Measurements from ENCODE around the gene TACC3.

The TACC3 gene

GRCh38 chr4:1759170-1759817 lies 38.0 kb downstream of the TACC3 start:
- H3K4me3 ChIP-seq (ENCODE audit: low read depth in 1 of 2, low read length in 2 of 2): no peak overlapping the region
- no peak overlapping the region for H3K9ac ChIP-seq (ENCODE audit: low read depth in 1 of 2, low read length in 2 of 2)
- H3K27me3 ChIP-seq (ENCODE audit: control insufficient read depth in 1 of 2, insufficient read depth in 2 of 2, low read length in 2 of 2): peaks cover 8 to 9% of the 10 kb centered on the region in 2 donors

GRCh38 chr4:1759818-1760223 lies 38.5 kb downstream of the TACC3 start:
- Histone ChIP-seq H3K4me1 (ENCODE audit: control insufficient read depth in 1 of 2, insufficient read depth in 2 of 2, low read length in 2 of 2) (peaks cover 0 to 4% of the 10 kb centered on the region in 2 donors), H3K4me3 (ENCODE audit: low read depth in 1 of 2, low read length in 2 of 2) (no peak overlapping the region)

More at GRCh38 chr4:1759170-1759817, 38.0 kb downstream of the TACC3 start:
- Histone ChIP-seq H3K27ac (ENCODE audit: low read depth, low read length) (no peak overlapping the region), H3K9me3 (ENCODE audit: control insufficient read depth in 1 of 2, low read length in 2 of 2) (no peaks in the 10 kb centered on the region), H3K4me1 (ENCODE audit: control insufficient read depth in 1 of 2, insufficient read depth in 2 of 2, low read length in 2 of 2) (peaks cover 0 to 4% of the 10 kb centered on the region in 2 donors), H3K36me3 (ENCODE audit: control insufficient read depth in 1 of 2, insufficient read depth in 2 of 2, low read length in 2 of 2) (no peaks in the 10 kb centered on the region)

DNA sequence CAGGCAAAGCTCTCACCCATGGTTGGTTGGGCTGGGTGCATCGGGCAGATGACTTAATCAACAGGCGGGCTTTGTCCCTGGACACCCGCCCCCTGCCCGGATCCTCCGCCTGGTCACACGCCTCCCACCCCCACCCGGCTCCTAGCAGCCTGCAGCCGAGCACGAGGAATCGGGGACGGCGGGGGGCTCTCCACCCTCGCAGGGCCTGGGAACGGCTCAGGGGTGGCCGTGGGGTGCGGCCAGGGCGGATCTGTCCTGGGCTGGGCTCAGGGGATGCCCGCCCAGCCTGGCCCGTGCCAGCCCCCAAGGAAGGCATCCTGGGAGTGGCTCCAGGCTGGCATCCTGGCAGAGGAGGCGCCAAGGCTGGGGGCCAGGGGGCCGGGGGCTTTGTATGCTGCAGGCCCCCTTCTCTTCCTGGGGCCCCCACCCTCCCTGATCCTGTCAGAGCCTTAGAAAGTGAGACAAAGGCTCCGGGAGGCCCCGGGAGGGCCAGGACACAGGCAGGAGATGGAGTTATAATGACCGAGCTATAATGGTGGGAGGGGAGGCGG lies 39.3 kb downstream of the TACC3 start:
- Histone ChIP-seq H3K27ac (ENCODE audit: low read depth, low read length) (no peak overlapping the region), H3K4me1 (ENCODE audit: control insufficient read depth in 1 of 2, insufficient read depth in 2 of 2, low read length in 2 of 2) (peaks cover 0 to 4% of the 10 kb centered on the region in 2 donors), H3K27me3 (ENCODE audit: control insufficient read depth in 1 of 2, insufficient read depth in 2 of 2, low read length in 2 of 2) (peaks cover 9 to 11% of the 10 kb centered on the region in 2 donors)

More at GRCh38 chr4:1759818-1760223, 38.5 kb downstream of the TACC3 start:
- Histone ChIP-seq H3K27ac (ENCODE audit: low read depth, low read length) (no peak overlapping the region), H3K9ac (ENCODE audit: low read depth in 1 of 2, low read length in 2 of 2) (no peak overlapping the region), H3K27me3 (ENCODE audit: control insufficient read depth in 1 of 2, insufficient read depth in 2 of 2, low read length in 2 of 2) (peaks cover 8 to 9% of the 10 kb centered on the region in 2 donors), H3K9me3 (ENCODE audit: control insufficient read depth in 1 of 2, low read length in 2 of 2) (no peaks in the 10 kb centered on the region), H3K36me3 (ENCODE audit: control insufficient read depth in 1 of 2, insufficient read depth in 2 of 2, low read length in 2 of 2) (no peaks in the 10 kb centered on the region)

GRCh38 chr4:1761130-1761689 lies 39.9 kb downstream of the TACC3 start:
- Histone ChIP-seq H3K4me3 (ENCODE audit: low read depth in 1 of 2, low read length in 2 of 2) (no peak overlapping the region), H3K27ac (ENCODE audit: low read depth, low read length) (no peak overlapping the region), H3K36me3 (ENCODE audit: control insufficient read depth in 1 of 2, insufficient read depth in 2 of 2, low read length in 2 of 2) (no peaks in the 10 kb centered on the region), H3K4me1 (ENCODE audit: control insufficient read depth in 1 of 2, insufficient read depth in 2 of 2, low read length in 2 of 2) (peaks cover 0 to 4% of the 10 kb centered on the region in 2 donors), H3K9ac (ENCODE audit: low read depth in 1 of 2, low read length in 2 of 2) (no peak overlapping the region), H3K27me3 (ENCODE audit: control insufficient read depth in 1 of 2, insufficient read depth in 2 of 2, low read length in 2 of 2) (peaks cover 9 to 16% of the 10 kb centered on the region in 2 donors), H3K9me3 (ENCODE audit: control insufficient read depth in 1 of 2, low read length in 2 of 2) (no peaks in the 10 kb centered on the region)

More for the DNA sequence above, 39.3 kb downstream of the TACC3 start:
- Histone ChIP-seq H3K36me3 (ENCODE audit: control insufficient read depth in 1 of 2, insufficient read depth in 2 of 2, low read length in 2 of 2) (no peaks in the 10 kb centered on the region), H3K4me3 (ENCODE audit: low read depth in 1 of 2, low read length in 2 of 2) (no peak overlapping the region), H3K9me3 (ENCODE audit: control insufficient read depth in 1 of 2, low read length in 2 of 2) (no peaks in the 10 kb centered on the region), H3K9ac (ENCODE audit: low read depth in 1 of 2, low read length in 2 of 2) (no peak overlapping the region)

DNA sequence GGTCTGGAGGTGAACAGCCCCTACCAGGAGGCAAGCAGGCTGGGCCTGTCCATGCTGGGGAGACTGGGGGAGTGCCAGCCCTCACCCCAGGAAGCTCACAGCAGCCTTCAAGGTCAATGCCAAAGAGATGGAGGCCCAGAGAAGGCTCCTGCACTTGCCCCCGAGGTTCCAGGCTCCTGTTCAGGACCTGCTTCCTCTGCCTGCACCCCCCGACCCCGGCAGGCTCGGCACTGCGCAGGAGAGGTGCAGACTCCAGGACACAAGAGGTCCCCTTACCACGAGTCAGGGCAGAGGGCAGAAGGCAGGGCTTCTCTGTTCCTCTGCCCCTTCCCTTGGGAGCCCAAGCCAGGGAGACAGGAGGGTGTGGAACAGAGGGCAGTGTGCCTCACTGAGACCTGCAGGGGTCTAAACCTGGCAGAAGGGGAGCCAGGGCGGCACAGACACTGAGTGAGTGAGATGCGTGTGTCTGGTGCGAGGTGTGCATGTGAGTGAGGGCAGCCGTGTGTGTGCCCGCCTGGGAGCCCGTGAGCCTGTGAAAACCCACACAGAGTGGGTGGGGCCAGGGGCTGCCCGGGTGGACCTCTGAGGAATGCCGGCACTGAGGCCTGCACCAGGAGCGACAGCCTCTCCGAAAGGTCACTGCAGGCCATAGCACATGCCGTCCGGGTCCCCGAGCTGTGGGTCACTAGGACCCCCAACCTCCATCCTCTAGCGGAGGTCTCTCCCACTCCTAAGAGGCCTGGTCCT lies 41.1 kb downstream of the TACC3 start:
- H3K27me3 ChIP-seq (ENCODE audit: control insufficient read depth in 1 of 2, insufficient read depth in 2 of 2, low read length in 2 of 2): peaks cover 9 to 21% of the 10 kb centered on the region in 2 donors
- H3K4me1 ChIP-seq (ENCODE audit: control insufficient read depth in 1 of 2, insufficient read depth in 2 of 2, low read length in 2 of 2): peaks cover 0 to 4% of the 10 kb centered on the region in 2 donors
- H3K27ac ChIP-seq (ENCODE audit: low read depth, low read length): no peak overlapping the region
- no peaks in the 10 kb centered on the region for H3K9me3 ChIP-seq (ENCODE audit: control insufficient read depth in 1 of 2, low read length in 2 of 2)
- H3K9ac ChIP-seq (ENCODE audit: low read depth in 1 of 2, low read length in 2 of 2): no peak overlapping the region
- H3K36me3 ChIP-seq (ENCODE audit: control insufficient read depth in 1 of 2, insufficient read depth in 2 of 2, low read length in 2 of 2): no peaks in the 10 kb centered on the region
- H3K4me3 ChIP-seq (ENCODE audit: low read depth in 1 of 2, low read length in 2 of 2): no peak overlapping the region

GRCh38 chr4:1763070-1763549 lies 41.8 kb downstream of the TACC3 start:
- Histone ChIP-seq H3K4me1 (ENCODE audit: control insufficient read depth in 1 of 2, insufficient read depth in 2 of 2, low read length in 2 of 2) (peaks cover 0 to 4% of the 10 kb centered on the region in 2 donors), H3K9me3 (ENCODE audit: control insufficient read depth in 1 of 2, low read length in 2 of 2) (no peaks in the 10 kb centered on the region), H3K27me3 (ENCODE audit: control insufficient read depth in 1 of 2, insufficient read depth in 2 of 2, low read length in 2 of 2) (peaks cover 11 to 22% of the 10 kb centered on the region in 2 donors), H3K9ac (ENCODE audit: low read depth in 1 of 2, low read length in 2 of 2) (no peak overlapping the region), H3K27ac (ENCODE audit: low read depth, low read length) (no peak overlapping the region), H3K4me3 (ENCODE audit: low read depth in 1 of 2, low read length in 2 of 2) (no peak overlapping the region), H3K36me3 (ENCODE audit: control insufficient read depth in 1 of 2, insufficient read depth in 2 of 2, low read length in 2 of 2) (no peaks in the 10 kb centered on the region)

DNA sequence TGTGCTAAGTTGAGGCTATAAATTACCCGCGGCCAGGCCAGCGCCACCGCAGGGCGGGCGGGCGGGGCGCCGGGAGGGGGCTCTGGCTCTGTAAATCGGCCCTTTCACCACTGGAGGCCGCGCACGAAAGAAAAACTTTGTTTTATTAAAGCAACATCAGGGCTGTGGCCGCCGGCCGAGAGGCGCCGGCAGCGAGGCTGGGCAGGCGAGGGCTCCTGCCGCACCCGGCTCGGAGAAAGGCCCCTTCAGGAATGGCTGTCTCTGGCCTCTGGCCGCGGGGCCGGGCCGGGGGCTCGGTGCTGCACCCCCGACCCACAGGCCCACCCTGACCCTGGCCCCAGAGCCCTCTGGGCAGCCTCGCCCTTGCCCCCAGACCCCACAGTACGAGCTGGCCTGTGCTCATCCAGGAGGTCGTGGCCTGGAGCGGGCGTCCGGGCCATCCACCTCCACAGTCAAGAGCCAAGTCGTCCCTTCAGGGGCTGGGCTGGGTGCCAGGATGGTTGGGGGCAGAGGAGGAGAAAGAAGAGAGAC lies 42.3 kb downstream of the TACC3 start:
- H3K27me3 ChIP-seq (ENCODE audit: control insufficient read depth in 1 of 2, insufficient read depth in 2 of 2, low read length in 2 of 2): peaks cover 16 to 27% of the 10 kb centered on the region in 2 donors
- peaks cover 0 to 4% of the 10 kb centered on the region in 2 donors for H3K4me1 ChIP-seq (ENCODE audit: control insufficient read depth in 1 of 2, insufficient read depth in 2 of 2, low read length in 2 of 2)
- no peak overlapping the region for H3K27ac ChIP-seq (ENCODE audit: low read depth, low read length)
- no peak overlapping the region for H3K4me3 ChIP-seq (ENCODE audit: low read depth in 1 of 2, low read length in 2 of 2)
- no peak overlapping the region for H3K9ac ChIP-seq (ENCODE audit: low read depth in 1 of 2, low read length in 2 of 2)
- H3K9me3 ChIP-seq (ENCODE audit: control insufficient read depth in 1 of 2, low read length in 2 of 2): no peaks in the 10 kb centered on the region
- H3K36me3 ChIP-seq (ENCODE audit: control insufficient read depth in 1 of 2, insufficient read depth in 2 of 2, low read length in 2 of 2): no peaks in the 10 kb centered on the region

- H3K4me3 ChIP-seq (ENCODE audit: low read depth in 1 of 2, low read length in 2 of 2): no peak overlapping the region
- H3K27me3 ChIP-seq (ENCODE audit: control insufficient read depth in 1 of 2, insufficient read depth in 2 of 2, low read length in 2 of 2): peaks cover 22 to 36% of the 10 kb centered on the region in 2 donors
- peaks cover 0 to 4% of the 10 kb centered on the region in 2 donors for H3K4me1 ChIP-seq (ENCODE audit: control insufficient read depth in 1 of 2, insufficient read depth in 2 of 2, low read length in 2 of 2)
- no peaks in the 10 kb centered on the region for H3K9me3 ChIP-seq (ENCODE audit: control insufficient read depth in 1 of 2, low read length in 2 of 2)
- no peak overlapping the region for H3K27ac ChIP-seq (ENCODE audit: low read depth, low read length)
- no peak overlapping the region for H3K9ac ChIP-seq (ENCODE audit: low read depth in 1 of 2, low read length in 2 of 2)
- no peaks in the 10 kb centered on the region for H3K36me3 ChIP-seq (ENCODE audit: control insufficient read depth in 1 of 2, insufficient read depth in 2 of 2, low read length in 2 of 2)
Observed at GRCh38 chr4:1764670-1765069, 43.3 kb downstream of the TACC3 start.

DNA sequence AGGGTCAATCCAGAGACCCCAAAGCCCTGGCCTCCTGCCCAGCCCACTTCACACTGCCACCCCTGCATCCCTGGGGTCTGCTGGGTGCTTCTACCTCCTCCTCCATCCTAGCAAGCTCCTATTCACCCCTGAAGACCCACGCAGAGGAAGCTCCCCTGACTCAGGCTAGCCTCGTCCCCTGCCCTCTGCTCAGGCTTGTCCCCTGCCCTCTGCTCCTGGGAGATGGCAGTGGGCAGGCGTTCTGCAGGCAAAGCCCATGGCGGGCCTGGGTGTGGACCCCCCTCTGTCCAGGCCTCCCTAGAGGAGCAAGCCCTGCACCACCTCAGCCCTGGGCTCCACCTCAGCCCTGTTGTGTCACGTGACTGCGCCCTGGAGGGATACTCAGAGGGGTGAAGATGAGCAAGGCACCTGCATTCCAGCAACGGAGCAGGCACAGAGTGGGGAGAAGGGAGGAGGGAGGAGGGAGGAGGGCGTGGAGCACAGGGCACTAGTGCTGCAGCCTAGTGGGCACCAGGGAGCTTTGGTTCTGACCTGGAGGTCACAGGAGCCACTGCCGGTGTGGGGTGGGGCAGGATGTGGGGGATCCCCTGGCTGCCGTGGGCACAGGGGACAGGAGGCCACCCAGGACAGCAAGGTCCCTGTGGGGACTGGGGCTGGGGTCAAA lies 44.2 kb downstream of the TACC3 start:
- Histone ChIP-seq H3K9ac (ENCODE audit: low read depth in 1 of 2, low read length in 2 of 2) (no peak overlapping the region), H3K9me3 (ENCODE audit: control insufficient read depth in 1 of 2, low read length in 2 of 2) (no peaks in the 10 kb centered on the region), H3K27ac (ENCODE audit: low read depth, low read length) (no peak overlapping the region), H3K4me3 (ENCODE audit: low read depth in 1 of 2, low read length in 2 of 2) (no peak overlapping the region), H3K27me3 (ENCODE audit: control insufficient read depth in 1 of 2, insufficient read depth in 2 of 2, low read length in 2 of 2) (peaks cover 28 to 40% of the 10 kb centered on the region in 2 donors), H3K36me3 (ENCODE audit: control insufficient read depth in 1 of 2, insufficient read depth in 2 of 2, low read length in 2 of 2) (no peaks in the 10 kb centered on the region), H3K4me1 (ENCODE audit: control insufficient read depth in 1 of 2, insufficient read depth in 2 of 2, low read length in 2 of 2) (peaks cover 0 to 4% of the 10 kb centered on the region in 2 donors)

All from duodenal mucosa (tissue), 2 donors.